Measurements from ENCODE around the gene SPART. TPM values are rescaled to one million over a fixed set of nuclear protein-coding genes. Genes with fewer than 3 reads are reported as not detected.

Gene SPART
- total RNA-seq, 1 experiment from 2014 or later: 0.12 TPM

DNA sequence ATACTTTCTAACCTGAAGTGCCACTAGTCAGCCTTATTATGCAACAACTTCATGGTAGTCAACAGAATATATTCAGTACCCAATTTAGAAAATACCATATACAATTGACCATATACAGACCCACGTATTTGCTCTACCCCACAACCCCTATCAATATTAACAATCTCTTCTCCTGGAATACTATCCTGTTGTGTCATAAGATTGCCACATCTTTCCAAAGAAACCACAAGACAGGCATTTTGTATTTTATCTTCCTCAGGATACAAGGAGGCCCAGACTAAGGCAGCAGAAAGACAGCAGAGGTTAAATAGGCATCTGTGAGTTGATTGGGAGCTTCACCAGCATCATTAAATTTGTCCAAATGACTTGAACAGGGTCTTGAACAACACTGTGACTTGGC is 4.5 kb downstream of the SPART start:
- POLR2A ChIA-PET: no interaction called here
- H3K9me3 ChIP-seq (ENCODE audit: control insufficient read depth in 1 of 2, insufficient read depth in 1 of 2, low read depth in 1 of 2, low read length in 2 of 2): peaks cover 0 to 19% of the 10 kb centered on the region in 2 experiments; a peak in 2 of 4 replicates
- CTCF ChIA-PET: no interaction called here
- no peaks in the 10 kb centered on the region for H3K9me2 ChIP-seq (ENCODE audit: insufficient read depth)
- TF ChIP-seq ELF1 (IDR thresholded peaks at IDR 0.05; ENCODE audit: borderline replicate concordance, low read depth) (no peak), ZBTB33 (IDR thresholded peaks at IDR 0.05; ENCODE audit: extremely low read depth, insufficient replicate concordance, low read length) (no peak), CEBPB (IDR thresholded peaks at IDR 0.05; ENCODE audit: low read depth) (no peak), SIN3A (IDR thresholded peaks at IDR 0.05; ENCODE audit: low read depth) (no peak), ZNF274 (IDR thresholded peaks at IDR 0.05; ENCODE audit: low read depth, low read length) (no peak), ZFX (IDR thresholded peaks at IDR 0.05) (no peak), JUND (IDR thresholded peaks at IDR 0.05) (no peak), POLR2AphosphoS5 (IDR thresholded peaks at IDR 0.05; ENCODE audit: low read depth, low read length) (no peak), EZH2 (IDR thresholded peaks at IDR 0.05) (no peak), SP1 (IDR thresholded peaks at IDR 0.05; ENCODE audit: low read depth) (no peak), RAD21 (IDR thresholded peaks at IDR 0.05; ENCODE audit: low read depth) (no peak), FOSL1 (IDR thresholded peaks at IDR 0.05; ENCODE audit: low read depth) (no peak)
- TF ChIP-seq, protein P1, sequence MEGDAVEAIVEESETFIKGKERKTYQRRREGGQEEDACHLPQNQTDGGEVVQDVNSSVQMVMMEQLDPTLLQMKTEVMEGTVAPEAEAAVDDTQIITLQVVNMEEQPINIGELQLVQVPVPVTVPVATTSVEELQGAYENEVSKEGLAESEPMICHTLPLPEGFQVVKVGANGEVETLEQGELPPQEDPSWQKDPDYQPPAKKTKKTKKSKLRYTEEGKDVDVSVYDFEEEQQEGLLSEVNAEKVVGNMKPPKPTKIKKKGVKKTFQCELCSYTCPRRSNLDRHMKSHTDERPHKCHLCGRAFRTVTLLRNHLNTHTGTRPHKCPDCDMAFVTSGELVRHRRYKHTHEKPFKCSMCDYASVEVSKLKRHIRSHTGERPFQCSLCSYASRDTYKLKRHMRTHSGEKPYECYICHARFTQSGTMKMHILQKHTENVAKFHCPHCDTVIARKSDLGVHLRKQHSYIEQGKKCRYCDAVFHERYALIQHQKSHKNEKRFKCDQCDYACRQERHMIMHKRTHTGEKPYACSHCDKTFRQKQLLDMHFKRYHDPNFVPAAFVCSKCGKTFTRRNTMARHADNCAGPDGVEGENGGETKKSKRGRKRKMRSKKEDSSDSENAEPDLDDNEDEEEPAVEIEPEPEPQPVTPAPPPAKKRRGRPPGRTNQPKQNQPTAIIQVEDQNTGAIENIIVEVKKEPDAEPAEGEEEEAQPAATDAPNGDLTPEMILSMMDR (IDR thresholded peaks at IDR 0.05 in 2 of 3, conservative IDR thresholded peaks at IDR 0.05 in 1 of 3; ENCODE audit: borderline replicate concordance in 1 of 3, insufficient read depth in 1 of 3, low read depth in 2 of 3, low read length in 2 of 3): no peak
- TF ChIP-seq, protein P2, sequence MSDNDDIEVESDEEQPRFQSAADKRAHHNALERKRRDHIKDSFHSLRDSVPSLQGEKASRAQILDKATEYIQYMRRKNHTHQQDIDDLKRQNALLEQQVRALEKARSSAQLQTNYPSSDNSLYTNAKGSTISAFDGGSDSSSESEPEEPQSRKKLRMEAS (IDR thresholded peaks at IDR 0.05): no peak
- no peak overlapping the region for H3K4me2 ChIP-seq (ENCODE audit: low read length)
- H3K4me1 ChIP-seq (ENCODE audit: control insufficient read depth in 1 of 2, insufficient read depth in 2 of 2, low read length in 2 of 2): no peaks in the 10 kb centered on the region
- no peak overlapping the region for H3K27ac ChIP-seq (ENCODE audit: low read depth, low read length)
- ATAC-seq: no peak
- no peak for DNase-seq (ENCODE audit: low read depth, low spot score)
- no peak overlapping the region for H3K9ac ChIP-seq (ENCODE audit: low read length)
- H3K27me3 ChIP-seq (ENCODE audit: insufficient read depth, low read length): no peaks in the 10 kb centered on the region
- intact Hi-C loops (cut with micrococcal nuclease): no loop called here
- no peak overlapping the region for H3K4me3 ChIP-seq (replicated peaks in 1 of 2; ENCODE audit: low read depth in 1 of 2, low read length in 2 of 2)
- H3K36me3 ChIP-seq (ENCODE audit: control insufficient read depth in 1 of 2, insufficient read depth in 2 of 2, low read length in 2 of 2): no peaks in the 10 kb centered on the region
- BruUV-seq (replicated peaks): no TSS peak
- RAD21 ChIA-PET (ENCODE audit: low non-redundant PET in 1 of 2, low total read pairs in 2 of 2, uncharacterized antibody in 2 of 2, unreplicated experiment in 2 of 2): no interaction called here
- no peak overlapping the region for H2AFZ ChIP-seq (ENCODE audit: low read depth, low read length, poor library complexity, severe bottlenecking)
- no peaks in the 10 kb centered on the region for H3K79me2 ChIP-seq (ENCODE audit: insufficient read depth, low read length)
- no peaks in the 10 kb centered on the region for H4K20me1 ChIP-seq (ENCODE audit: insufficient read depth)
